Uterus (tissue), 2 donors: Measurements from ENCODE around the gene LONRF3.

Source experiments
- POLR2A ChIP-seq, 2 donors: fragments of 450-650 bp; IDR thresholded peaks; one replicate each; pipeline ENCODE4 v1.6.1; 2016; ENCODE audit warnings: antibody characterized with exemption in 2 of 2, mild to moderate bottlenecking in 1 of 2, moderate library complexity in 1 of 2
- TF ChIP-seq, protein P1 (sequence below), 4 experiments: fragments of 200-600 bp in 2 of 4; fragments of 450-650 bp in 2 of 4; sonication (generic) in 2 of 4; IDR thresholded peaks; one replicate each; pipeline ENCODE4 v1.5.1; 2016 to 2019; ENCODE audit warnings: antibody characterized with exemption in 4 of 4, mild to moderate bottlenecking in 2 of 4, moderate library complexity in 1 of 4

- TF ChIP-seq, protein P1, sequence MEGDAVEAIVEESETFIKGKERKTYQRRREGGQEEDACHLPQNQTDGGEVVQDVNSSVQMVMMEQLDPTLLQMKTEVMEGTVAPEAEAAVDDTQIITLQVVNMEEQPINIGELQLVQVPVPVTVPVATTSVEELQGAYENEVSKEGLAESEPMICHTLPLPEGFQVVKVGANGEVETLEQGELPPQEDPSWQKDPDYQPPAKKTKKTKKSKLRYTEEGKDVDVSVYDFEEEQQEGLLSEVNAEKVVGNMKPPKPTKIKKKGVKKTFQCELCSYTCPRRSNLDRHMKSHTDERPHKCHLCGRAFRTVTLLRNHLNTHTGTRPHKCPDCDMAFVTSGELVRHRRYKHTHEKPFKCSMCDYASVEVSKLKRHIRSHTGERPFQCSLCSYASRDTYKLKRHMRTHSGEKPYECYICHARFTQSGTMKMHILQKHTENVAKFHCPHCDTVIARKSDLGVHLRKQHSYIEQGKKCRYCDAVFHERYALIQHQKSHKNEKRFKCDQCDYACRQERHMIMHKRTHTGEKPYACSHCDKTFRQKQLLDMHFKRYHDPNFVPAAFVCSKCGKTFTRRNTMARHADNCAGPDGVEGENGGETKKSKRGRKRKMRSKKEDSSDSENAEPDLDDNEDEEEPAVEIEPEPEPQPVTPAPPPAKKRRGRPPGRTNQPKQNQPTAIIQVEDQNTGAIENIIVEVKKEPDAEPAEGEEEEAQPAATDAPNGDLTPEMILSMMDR (IDR thresholded peaks at IDR 0.05): no peak
- TF ChIP-seq POLR2A (IDR thresholded peaks at IDR 0.05): no peak
Observed at GRCh38 chrX:118983513-118983912, 9.1 kb downstream of the LONRF3 start.
